ENCODE results near the gene FMOD.

FMOD gene

GRCh38 chr1:203343956-203344754 is 6.8 kb downstream of the FMOD start:
- Histone ChIP-seq H3K27ac (ENCODE audit: low read depth, low read length, severe bottlenecking) (no peak overlapping the region), H3K36me3 (ENCODE audit: control insufficient read depth, insufficient read depth, low read length) (no peaks in the 10 kb centered on the region), H3K4me3 (ENCODE audit: extremely low read depth, insufficient read depth, low read length, poor library complexity, severe bottlenecking) (no peak overlapping the region), H3K4me1 (ENCODE audit: control insufficient read depth, insufficient read depth, low read length, poor library complexity, severe bottlenecking) (peaks cover 25% of the 10 kb centered on the region), H3K9me3 (ENCODE audit: control insufficient read depth, low read length) (no peaks in the 10 kb centered on the region)
- 95 to 96% methylated on average over 5 to 6 of the region's 9 CpGs for WGBS, 2 experiments (ENCODE audit: insufficient coverage in 2 of 2)

GRCh38 chr1:203342192-203342940 is 8.6 kb downstream of the FMOD start:
- Histone ChIP-seq H3K27ac (ENCODE audit: low read depth, low read length, severe bottlenecking) (no peak overlapping the region), H3K9me3 (ENCODE audit: control insufficient read depth, low read length) (no peaks in the 10 kb centered on the region), H3K36me3 (ENCODE audit: control insufficient read depth, insufficient read depth, low read length) (no peaks in the 10 kb centered on the region), H3K4me1 (ENCODE audit: control insufficient read depth, insufficient read depth, low read length, poor library complexity, severe bottlenecking) (peaks cover 29% of the 10 kb centered on the region), H3K4me3 (ENCODE audit: extremely low read depth, insufficient read depth, low read length, poor library complexity, severe bottlenecking) (no peak overlapping the region)
- 73 to 76% methylated on average over 21 of the region's 23 CpGs for WGBS, 2 experiments (ENCODE audit: insufficient coverage in 2 of 2)

- WGBS, 2 experiments (ENCODE audit: insufficient coverage in 2 of 2), result 40 to 79% methylated on average over 2 of the region's 7 CpGs
- Histone ChIP-seq H3K4me3 (ENCODE audit: extremely low read depth, insufficient read depth, low read length, poor library complexity, severe bottlenecking) (no peak overlapping the region), H3K4me1 (ENCODE audit: control insufficient read depth, insufficient read depth, low read length, poor library complexity, severe bottlenecking) (peaks cover 20% of the 10 kb centered on the region), H3K36me3 (ENCODE audit: control insufficient read depth, insufficient read depth, low read length) (no peaks in the 10 kb centered on the region), H3K9me3 (ENCODE audit: control insufficient read depth, low read length) (no peaks in the 10 kb centered on the region), H3K27ac (ENCODE audit: low read depth, low read length, severe bottlenecking) (no peak overlapping the region)
Observed at GRCh38 chr1:203340112-203340790, 10.7 kb downstream of the FMOD start.

GRCh38 chr1:203338335-203339036 is 12.4 kb downstream of the FMOD start:
- Histone ChIP-seq H3K9me3 (ENCODE audit: control insufficient read depth, low read length) (no peaks in the 10 kb centered on the region), H3K36me3 (ENCODE audit: control insufficient read depth, insufficient read depth, low read length) (no peaks in the 10 kb centered on the region), H3K4me1 (ENCODE audit: control insufficient read depth, insufficient read depth, low read length, poor library complexity, severe bottlenecking) (peaks cover 7% of the 10 kb centered on the region), H3K4me3 (ENCODE audit: extremely low read depth, insufficient read depth, low read length, poor library complexity, severe bottlenecking) (no peak overlapping the region), H3K27ac (ENCODE audit: low read depth, low read length, severe bottlenecking) (no peak overlapping the region)
- WGBS, 2 experiments (ENCODE audit: insufficient coverage in 2 of 2), result 41 to 73% methylated on average over 8 to 10 of the region's 18 CpGs

GRCh38 chr1:203336097-203336496 is 14.8 kb downstream of the FMOD start:
- WGBS, 2 experiments (ENCODE audit: insufficient coverage in 2 of 2), result 64 to 70% methylated on average over 1 of the region's 1 CpG

GRCh38 chr1:203335503-203335902 is 15.4 kb downstream of the FMOD start:
- no peaks in the 10 kb centered on the region for H3K9me3 ChIP-seq (ENCODE audit: control insufficient read depth, low read length)
- H3K4me3 ChIP-seq (ENCODE audit: extremely low read depth, insufficient read depth, low read length, poor library complexity, severe bottlenecking), result no peak overlapping the region
- peaks cover 4% of the 10 kb centered on the region for H3K4me1 ChIP-seq (ENCODE audit: control insufficient read depth, insufficient read depth, low read length, poor library complexity, severe bottlenecking)
- no peak overlapping the region for H3K27ac ChIP-seq (ENCODE audit: low read depth, low read length, severe bottlenecking)
- 88 to 100% methylated on average over 2 to 3 of the region's 4 CpGs for WGBS, 2 experiments (ENCODE audit: insufficient coverage in 2 of 2)
- H3K36me3 ChIP-seq (ENCODE audit: control insufficient read depth, insufficient read depth, low read length), result no peaks in the 10 kb centered on the region

More at GRCh38 chr1:203336097-203336496, 14.8 kb downstream of the FMOD start:
- Histone ChIP-seq H3K36me3 (ENCODE audit: control insufficient read depth, insufficient read depth, low read length) (no peaks in the 10 kb centered on the region), H3K4me3 (ENCODE audit: extremely low read depth, insufficient read depth, low read length, poor library complexity, severe bottlenecking) (no peak overlapping the region), H3K4me1 (ENCODE audit: control insufficient read depth, insufficient read depth, low read length, poor library complexity, severe bottlenecking) (peaks cover 7% of the 10 kb centered on the region), H3K27ac (ENCODE audit: low read depth, low read length, severe bottlenecking) (no peak overlapping the region), H3K9me3 (ENCODE audit: control insufficient read depth, low read length) (no peaks in the 10 kb centered on the region)

GRCh38 chr1:203331224-203331623 is 19.7 kb downstream of the FMOD start:
- WGBS, 2 experiments (ENCODE audit: insufficient coverage in 2 of 2), result 86 to 100% methylated on average over 1 of the region's 1 CpG
- Histone ChIP-seq H3K4me3 (ENCODE audit: extremely low read depth, insufficient read depth, low read length, poor library complexity, severe bottlenecking) (no peak overlapping the region), H3K9me3 (ENCODE audit: control insufficient read depth, low read length) (no peaks in the 10 kb centered on the region), H3K27ac (ENCODE audit: low read depth, low read length, severe bottlenecking) (no peak overlapping the region), H3K36me3 (ENCODE audit: control insufficient read depth, insufficient read depth, low read length) (no peaks in the 10 kb centered on the region), H3K4me1 (ENCODE audit: control insufficient read depth, insufficient read depth, low read length, poor library complexity, severe bottlenecking) (peaks cover 8% of the 10 kb centered on the region)

GRCh38 chr1:203328714-203329122 is 22.2 kb downstream of the FMOD start:
- H3K4me3 ChIP-seq (ENCODE audit: extremely low read depth, insufficient read depth, low read length, poor library complexity, severe bottlenecking), result no peak overlapping the region
- no peak overlapping the region for H3K27ac ChIP-seq (ENCODE audit: low read depth, low read length, severe bottlenecking)
- H3K4me1 ChIP-seq (ENCODE audit: control insufficient read depth, insufficient read depth, low read length, poor library complexity, severe bottlenecking), result peaks cover 25% of the 10 kb centered on the region
- WGBS, 2 experiments (ENCODE audit: insufficient coverage in 2 of 2), result 41% methylated on average over 7 of the region's 7 CpGs
- no peaks in the 10 kb centered on the region for H3K9me3 ChIP-seq (ENCODE audit: control insufficient read depth, low read length)
- no peaks in the 10 kb centered on the region for H3K36me3 ChIP-seq (ENCODE audit: control insufficient read depth, insufficient read depth, low read length)

GRCh38 chr1:203327684-203328457 is 23.1 kb downstream of the FMOD start:
- WGBS, 2 experiments (ENCODE audit: insufficient coverage in 2 of 2), result 7 to 12% methylated on average over 22 to 30 of the region's 31 CpGs
- H3K4me1 ChIP-seq (ENCODE audit: control insufficient read depth, insufficient read depth, low read length, poor library complexity, severe bottlenecking), result peaks cover 25% of the 10 kb centered on the region
- H3K9me3 ChIP-seq (ENCODE audit: control insufficient read depth, low read length), result no peaks in the 10 kb centered on the region
- no peaks in the 10 kb centered on the region for H3K36me3 ChIP-seq (ENCODE audit: control insufficient read depth, insufficient read depth, low read length)
- H3K4me3 ChIP-seq (ENCODE audit: extremely low read depth, insufficient read depth, low read length, poor library complexity, severe bottlenecking), result peak overlapping the region; percentile 46
- H3K27ac ChIP-seq (ENCODE audit: low read depth, low read length, severe bottlenecking), result peak overlapping the region; percentile 67

Data from mesodermal cell (in vitro differentiated cells).